ENCODE data around the gene PDE10A.

GRCh38 chr6:165627366-165627765 is 35.7 kb downstream of the PDE10A start:
- TF ChIP-seq POLR2A (IDR thresholded peaks at IDR 0.05), result no peak
- TF ChIP-seq CTCF (IDR thresholded peaks at IDR 0.05), result no peak

Measured in tibial nerve (tissue), 3 donors.